H1 (cell line): ENCODE measurements around the gene TFDP3. TPM values are rescaled to one million over a fixed set of nuclear protein-coding genes. Genes with fewer than 3 reads are reported as not detected.
A peak's percentile ranks its signal among the peaks of the same experiment; 100 is the strongest.

ENCODE experiments used
- CTCF ChIA-PET: fragments of 300-600 bp; sonication (Branson Sonifier 250); formaldehyde crosslinking; loops from one replicate; lab custom pipeline; 2021; ENCODE audit not compliant: partially characterized antibody; lab: Charles Lee
- POLR2A ChIA-PET: fragments of 300-600 bp; sonication (Branson Sonifier 250); formaldehyde crosslinking; loops from one replicate; lab custom pipeline; 2021; ENCODE audit warnings: inconsistent platforms; ENCODE audit not compliant: partially characterized antibody; lab: Charles Lee
- DNase-seq, 2 experiments: peaks; one replicate each; pipeline versions ENCODE4 v3.0.0 to v3.0.0-alpha.2; 2010 to 2022; ENCODE audit warnings: low spot score in 2 of 2, low read depth in 1 of 2, mixed read lengths in 1 of 2
- FAIRE-seq: peaks from 2 replicates; lab custom pipeline; 2011; peaks lifted over from hg19 to GRCh38; lab: Jason Lieb, UNC
- H2AFZ ChIP-seq: 2 replicates; pipeline ENCODE4 v1.8.1; 2012; ENCODE audit warnings: low read length, inconsistent platforms
- H2AK5ac ChIP-seq: 2 replicates; pipeline ENCODE4 v1.6.1; 2013; ENCODE audit warnings: low read depth, low read length
- H2BK120ac ChIP-seq: replicated peaks from 2 replicates; pipeline ENCODE3; 2013; ENCODE audit warnings: low read depth, low read length, inconsistent platforms
- H2BK12ac ChIP-seq: 2 replicates; pipeline ENCODE4 v1.6.1; 2013; ENCODE audit warnings: low read depth, low read length
- H2BK15ac ChIP-seq: 2 replicates; pipeline ENCODE4 v1.6.1; 2013; ENCODE audit warnings: low read length
- H2BK20ac ChIP-seq: 2 replicates; pipeline ENCODE4 v1.6.1; 2013; ENCODE audit warnings: low read length
- H2BK5ac ChIP-seq: 2 replicates; pipeline ENCODE4 v1.6.1; 2013; ENCODE audit warnings: low read depth, low read length
- H3K14ac ChIP-seq: 2 replicates; pipeline ENCODE4 v1.6.1; 2013; ENCODE audit warnings: inconsistent platforms; ENCODE audit not compliant: insufficient read length
- H3K18ac ChIP-seq: 2 replicates; pipeline ENCODE4 v1.6.1; 2013; ENCODE audit warnings: low read length; ENCODE audit errors: extremely low read depth
- H3K23ac ChIP-seq: 2 replicates; pipeline ENCODE4 v1.6.1; 2013; ENCODE audit warnings: inconsistent platforms; ENCODE audit not compliant: insufficient read length
- H3K23me2 ChIP-seq: 2 replicates; pipeline ENCODE4 v1.6.1; 2013; ENCODE audit warnings: low read depth, low read length
- H3K27ac ChIP-seq: 2 replicates; pipeline ENCODE4 v1.6.1; 2011; ENCODE audit warnings: low read depth, low read length, inconsistent platforms
- H3K27me3 ChIP-seq, 4 experiments: replicated peaks in 1 of 4; 1 replicate in 1 of 4; 2 replicates in 3 of 4; pipeline versions ENCODE4 v1.6.1 to v1.8.1; 2011 to 2013; ENCODE audit warnings: low read length in 3 of 4, mild to moderate bottlenecking in 3 of 4, inconsistent platforms in 2 of 4, mixed read lengths in 2 of 4, moderate library complexity in 1 of 4; ENCODE audit not compliant: control insufficient read depth in 3 of 4, insufficient read depth in 3 of 4; ENCODE audit errors: extremely low read depth in 1 of 4
- H3K36me3 ChIP-seq, 4 experiments: 2 replicates each; pipeline versions ENCODE4 v1.6.1 to v1.8.1; 2011 to 2013; ENCODE audit warnings: mild to moderate bottlenecking in 4 of 4, low read length in 3 of 4, moderate library complexity in 2 of 4, control low read depth in 1 of 4, inconsistent platforms in 1 of 4; ENCODE audit not compliant: insufficient read depth in 4 of 4, control insufficient read depth in 2 of 4
- H3K4ac ChIP-seq: replicated peaks from 2 replicates; pipeline ENCODE3; 2013; ENCODE audit warnings: low read length, low read depth, mixed read lengths, inconsistent platforms; ENCODE audit not compliant: insufficient read length
- H3K4me1 ChIP-seq, 4 experiments: replicated peaks in 1 of 4; 1 replicate in 1 of 4; 2 replicates in 3 of 4; pipeline versions ENCODE4 v1.6.1 to v1.8.1; 2011 to 2013; ENCODE audit warnings: low read length in 3 of 4, inconsistent platforms in 2 of 4, mixed read lengths in 1 of 4; ENCODE audit not compliant: insufficient read depth in 4 of 4, control insufficient read depth in 3 of 4
- H3K4me2 ChIP-seq, 2 experiments: 2 replicates each; pipeline versions ENCODE4 v1.6.1 to v1.8.1; 2011 to 2013; ENCODE audit warnings: low read depth in 2 of 2, low read length in 2 of 2, control low read depth in 1 of 2, inconsistent platforms in 1 of 2, mild to moderate bottlenecking in 1 of 2; ENCODE audit not compliant: insufficient read depth in 1 of 2
- H3K4me3 ChIP-seq, 4 experiments: fragments of 200-600, 300-600 bp in 1 of 4; sonication (generic), shearing (Covaris generic), sonication (Bioruptor Twin) in 1 of 4; 2 replicates each; pipeline versions ENCODE4 v1.5.1 to v1.8.1; 2011 to 2016; ENCODE audit warnings: low read length in 4 of 4, low read depth in 3 of 4, control low read depth in 2 of 4, inconsistent platforms in 2 of 4, mild to moderate bottlenecking in 2 of 4, mixed read lengths in 1 of 4, moderate library complexity in 1 of 4; ENCODE audit not compliant: insufficient read depth in 2 of 4; ENCODE audit errors: extremely low read depth in 1 of 4
- H3K56ac ChIP-seq: replicated peaks from 2 replicates; pipeline ENCODE3; 2013; ENCODE audit warnings: low read depth, mild to moderate bottlenecking, mixed read lengths, low read length, inconsistent platforms; ENCODE audit not compliant: insufficient read length
- H3K79me1 ChIP-seq: 2 replicates; pipeline ENCODE4 v1.6.1; 2013; ENCODE audit warnings: low read depth, low read length, control low read depth
- H3K79me2 ChIP-seq, 2 experiments: 2 replicates each; pipeline versions ENCODE4 v1.6.1 to v1.8.1; 2012 to 2013; ENCODE audit warnings: low read length in 2 of 2, mild to moderate bottlenecking in 2 of 2, inconsistent platforms in 1 of 2; ENCODE audit not compliant: insufficient read depth in 2 of 2, control insufficient read depth in 1 of 2
- H3K9ac ChIP-seq, 4 experiments: replicated peaks in 1 of 4; 1 replicate in 1 of 4; 2 replicates in 3 of 4; pipeline versions ENCODE4 v1.6.1 to v1.8.1; 2011 to 2013; ENCODE audit warnings: low read depth in 3 of 4, low read length in 3 of 4, control low read depth in 2 of 4, mild to moderate bottlenecking in 2 of 4, moderate library complexity in 2 of 4, inconsistent platforms in 1 of 4; ENCODE audit errors: extremely low read depth in 1 of 4
- H3K9me3 ChIP-seq, 2 experiments: 2 replicates each; pipeline versions ENCODE4 v1.6.1 to v1.8.1; 2012 to 2013; ENCODE audit warnings: mild to moderate bottlenecking in 2 of 2, moderate library complexity in 2 of 2, control low read depth in 1 of 2, inconsistent platforms in 1 of 2, low read depth in 1 of 2, low read length in 1 of 2, mixed read lengths in 1 of 2; ENCODE audit not compliant: insufficient read depth in 2 of 2
- H4K20me1 ChIP-seq, 2 experiments: replicated peaks in 1 of 2; 2 replicates each; pipeline versions ENCODE3 to v1.8.1; 2011 to 2013; ENCODE audit warnings: inconsistent platforms in 2 of 2, low read length in 2 of 2, mild to moderate bottlenecking in 1 of 2; ENCODE audit not compliant: insufficient read depth in 2 of 2, control insufficient read depth in 1 of 2
- H4K5ac ChIP-seq: 2 replicates; pipeline ENCODE4 v1.6.1; 2013; ENCODE audit warnings: low read length, low read depth, mixed read lengths, inconsistent platforms; ENCODE audit not compliant: insufficient read length
- H4K8ac ChIP-seq: 2 replicates; pipeline ENCODE4 v1.8.0; 2013; ENCODE audit warnings: mild to moderate bottlenecking, moderate library complexity, low read length, inconsistent platforms; ENCODE audit not compliant: insufficient read depth; ENCODE audit errors: extremely low read depth
- H4K91ac ChIP-seq: replicated peaks from 2 replicates; pipeline ENCODE3; 2013; ENCODE audit warnings: low read length, mixed read lengths, inconsistent platforms; ENCODE audit not compliant: insufficient read length
- CHD1 ChIP-seq: IDR thresholded peaks from 2 replicates; pipeline ENCODE4 v1.6.1; 2012; ENCODE audit warnings: low read depth, low read length, improper control_type of control experiment
- CTCF ChIP-seq, 3 experiments: IDR thresholded peaks; 1 replicate in 2 of 3; 2 replicates in 1 of 3; pipeline versions ENCODE4 v1.5.1 to v1.6.1; 2011; ENCODE audit warnings: low read length in 3 of 3, mild to moderate bottlenecking in 3 of 3, inconsistent platforms in 2 of 3, low read depth in 1 of 3, moderate library complexity in 1 of 3; ENCODE audit not compliant: insufficient read depth in 1 of 3; ENCODE audit errors: control extremely low read depth in 1 of 3
- RAD21 ChIP-seq, 2 experiments: IDR thresholded peaks in 1 of 2; conservative IDR thresholded peaks in 1 of 2; 2 replicates each; pipeline ENCODE4 v1.6.1; 2011; ENCODE audit warnings: low read depth in 2 of 2, low read length in 2 of 2, improper control_type of control experiment in 1 of 2, inconsistent platforms in 1 of 2, mild to moderate bottlenecking in 1 of 2, moderate library complexity in 1 of 2
- SP1 ChIP-seq: IDR thresholded peaks from 2 replicates; pipeline ENCODE4 v1.6.1; 2011; ENCODE audit warnings: low read depth, low read length
- WGBS, 2 experiments: shearing (Covaris generic) in 1 of 2; methylation state at CpG; one replicate each; pipeline versions ENCODE4 v1.1.6 to v1.1.7; 2013 to 2015; ENCODE audit warnings: low lambda C conversion rate in 2 of 2, mixed read lengths in 2 of 2, inconsistent platforms in 1 of 2, low coverage in 1 of 2, missing lambda C conversion rate in 1 of 2; ENCODE audit not compliant: insufficient replicate concordance in 2 of 2, insufficient coverage in 1 of 2, insufficient read length in 1 of 2; ENCODE audit errors: extremely low coverage in 1 of 2, missing lambda C conversion rate in 1 of 2; 5-methylcytosine and 5-hydroxymethylcytosine counted together
- polyA plus RNA-seq, 7 experiments: library from polyadenylated mRNA; depleted of rRNA in 3 of 7; stranded (reverse) in 5 of 7; unstranded in 2 of 7; fragments of >200 nt in 5 of 7; fragments of 200-250 nt in 2 of 7; gene quantifications; 1 replicate in 5 of 7; 2 replicates in 1 of 7; 4 replicates in 1 of 7; pipeline versions ENCODE4 v1.2.1 to v1.2.3, GENCODE V29; 2011 to 2013; ENCODE audit warnings: missing spikeins in 2 of 7, mixed read lengths in 2 of 7
- total RNA-seq: library from RNA; stranded (reverse); fragmentation: NEBNext Ultra II Directional; extraction: Animal tissue kit (Norgen Biotek cat#: 25700); gene quantifications from 2 replicates; pipeline ENCODE4 v1.2.1, GENCODE V29; 2021

Gene TFDP3
- total and polyA plus RNA-seq, 2 of the 8 experiments (the other 6 are each of a cell fraction or from before 2014, with no cell fraction given) = not detected

GRCh38 chrX:133179500-133179899, 38.7 kb downstream of the TFDP3 start:
- H2BK15ac ChIP-seq = no peak overlapping the region
- H3K56ac ChIP-seq = no peak overlapping the region
- H3K27me3 ChIP-seq = no peaks in the 10 kb centered on the region
- H4K91ac ChIP-seq = no peak overlapping the region
- H2AFZ ChIP-seq = no peak overlapping the region
- H4K20me1 ChIP-seq = no peaks in the 10 kb centered on the region
- DNase-seq (no peak), FAIRE-seq (no peak)
- H4K5ac ChIP-seq = no peak overlapping the region
- no peaks in the 10 kb centered on the region for H3K23me2 ChIP-seq
- no peaks in the 10 kb centered on the region for H3K9me3 ChIP-seq
- H3K4me2 ChIP-seq = no peak overlapping the region
- no peak overlapping the region for H2BK20ac ChIP-seq
- no peak overlapping the region for H3K27ac ChIP-seq
- H3K18ac ChIP-seq = no peak overlapping the region
- no peaks in the 10 kb centered on the region for H3K79me2 ChIP-seq
- WGBS, 2 experiments = 92% methylated on average over 2 of the region's 3 CpGs; no CpG with 5 or more reads in 1 of the 2 experiments
- H2BK120ac ChIP-seq = no peak overlapping the region
- H3K4ac ChIP-seq = no peak overlapping the region
- no peak overlapping the region for H4K8ac ChIP-seq
- no peaks in the 10 kb centered on the region for H3K36me3 ChIP-seq
- H2AK5ac ChIP-seq = no peak overlapping the region
- no peak overlapping the region for H3K9ac ChIP-seq
- H2BK12ac ChIP-seq = no peak overlapping the region
- CTCF ChIA-PET = interaction anchor here (0.6 to 1.4 kb wide), 6 partner anchors 9 to 491 kb away, joined by 3 to 4 read pairs (median 3); no protein-coding TSS in a partner anchor
- POLR2A ChIA-PET = no interaction called here
- H3K23ac ChIP-seq = no peak overlapping the region
- no peak overlapping the region for H3K14ac ChIP-seq
- no peaks in the 10 kb centered on the region for H3K79me1 ChIP-seq
- no peak overlapping the region for H3K4me3 ChIP-seq
- H2BK5ac ChIP-seq = no peak overlapping the region
- H3K4me1 ChIP-seq = no peaks in the 10 kb centered on the region
- TF ChIP-seq RAD21 (IDR thresholded peaks at IDR 0.05 in 1 of 2, conservative IDR thresholded peaks at IDR 0.05 in 1 of 2; ENCODE audit: low read depth in 2 of 2, low read length in 2 of 2) (peak in 1 of 2 experiments; percentile 40; a peak in 2 of 4 replicates), CHD1 (no peak), SP1 (no peak), CTCF (IDR thresholded peaks at IDR 0.05; ENCODE audit: control extremely low read depth in 1 of 3, insufficient read depth in 1 of 3, low read depth in 1 of 3, low read length in 3 of 3) (peak in 2 of 3 experiments; percentile 17 to 18; a peak in 2 of 4 replicates)
